ENCODE results near the gene CNTNAP5.

The CNTNAP5 gene

DNA sequence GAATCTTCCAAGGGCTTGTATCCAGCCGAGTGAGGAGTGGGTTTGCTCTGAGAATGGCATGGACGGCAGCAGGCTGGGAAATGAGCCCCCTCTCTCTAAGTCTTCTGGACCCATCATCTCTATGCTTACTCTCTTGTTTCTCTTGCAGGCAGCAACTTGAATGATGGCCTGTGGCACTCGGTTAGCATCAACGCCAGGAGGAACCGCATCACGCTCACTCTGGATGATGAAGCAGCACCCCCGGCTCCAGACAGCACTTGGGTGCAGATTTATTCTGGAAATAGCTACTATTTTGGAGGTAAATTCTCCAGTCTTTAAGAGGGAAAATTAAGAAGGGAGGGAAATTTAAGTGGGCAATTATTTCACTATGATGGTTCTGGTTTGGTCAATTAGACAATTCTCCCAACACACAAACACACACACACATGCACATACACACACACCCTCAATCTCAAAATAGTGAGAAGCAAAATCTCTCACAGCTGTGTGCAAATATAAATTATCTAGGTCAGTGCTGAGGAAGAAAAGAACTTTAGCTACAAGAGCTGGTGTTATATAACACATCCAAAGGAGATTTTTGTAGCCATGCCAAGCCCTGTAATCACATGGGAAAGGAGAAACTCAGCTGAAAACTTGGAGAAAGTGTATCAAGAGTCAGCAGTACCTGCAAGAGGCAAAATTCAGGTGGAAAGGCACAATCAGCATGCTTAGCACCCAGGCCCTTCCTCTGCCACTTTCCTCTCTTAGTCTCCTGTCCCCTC, 499.2 kb downstream of the CNTNAP5 start:
- ChIA-PET CTCF (no interaction called here), POLR2A (no interaction called here)
- DNase-seq (ENCODE audit: extremely low spot score) = no peak
- no peak for TF ChIP-seq CTBP1 (IDR thresholded peaks at IDR 0.05; ENCODE audit: borderline replicate concordance)
- no peak for TF ChIP-seq FOXK2 (IDR thresholded peaks at IDR 0.05)
- TF ChIP-seq NFRKB (IDR thresholded peaks at IDR 0.05) = no peak
- no peak for TF ChIP-seq LEF1 (IDR thresholded peaks at IDR 0.05; ENCODE audit: borderline replicate concordance)
- TF ChIP-seq BHLHE40 (IDR thresholded peaks at IDR 0.05; ENCODE audit: borderline replicate concordance) = no peak

DNA sequence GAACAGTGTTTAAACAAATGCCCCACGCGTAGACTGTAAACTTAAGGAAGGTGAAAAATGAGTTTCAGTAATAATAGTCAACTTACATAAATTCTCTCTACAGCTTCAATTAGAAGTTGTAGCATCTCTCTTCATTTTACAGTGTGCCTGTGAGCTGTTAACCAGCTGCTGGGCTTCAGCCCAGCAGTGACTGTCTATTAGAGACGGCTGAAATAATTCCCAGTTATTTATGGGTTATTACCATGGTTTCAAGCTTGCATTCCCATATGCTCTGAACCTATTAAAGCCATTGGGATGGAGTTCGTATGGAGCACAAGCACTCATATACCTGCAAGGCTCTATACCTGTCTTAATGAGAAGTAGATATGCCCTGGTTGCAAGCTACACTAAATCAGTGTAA, 501.1 kb downstream of the CNTNAP5 start:
- TF ChIP-seq SUZ12 (IDR thresholded peaks at IDR 0.05) (no peak), NFRKB (IDR thresholded peaks at IDR 0.05) (no peak), ELF4 (IDR thresholded peaks at IDR 0.05) (no peak), LEF1 (IDR thresholded peaks at IDR 0.05; ENCODE audit: borderline replicate concordance) (no peak), CTBP1 (IDR thresholded peaks at IDR 0.05; ENCODE audit: borderline replicate concordance) (no peak), FOXK2 (IDR thresholded peaks at IDR 0.05) (no peak), L3MBTL2 (conservative IDR thresholded peaks at IDR 0.05) (no peak), BHLHE40 (IDR thresholded peaks at IDR 0.05; ENCODE audit: borderline replicate concordance) (no peak), FOXA1 (IDR thresholded peaks at IDR 0.05) (no peak), SP1 (IDR thresholded peaks at IDR 0.05) (no peak), TARDBP (IDR thresholded peaks at IDR 0.05) (no peak), FOXM1 (IDR thresholded peaks at IDR 0.05; ENCODE audit: borderline replicate concordance) (no peak), ZNF384 (IDR thresholded peaks at IDR 0.05) (no peak), ARNT (IDR thresholded peaks at IDR 0.05) (no peak), HDGF (IDR thresholded peaks at IDR 0.05; ENCODE audit: borderline replicate concordance) (no peak)
- TF ChIP-seq, protein P1, sequence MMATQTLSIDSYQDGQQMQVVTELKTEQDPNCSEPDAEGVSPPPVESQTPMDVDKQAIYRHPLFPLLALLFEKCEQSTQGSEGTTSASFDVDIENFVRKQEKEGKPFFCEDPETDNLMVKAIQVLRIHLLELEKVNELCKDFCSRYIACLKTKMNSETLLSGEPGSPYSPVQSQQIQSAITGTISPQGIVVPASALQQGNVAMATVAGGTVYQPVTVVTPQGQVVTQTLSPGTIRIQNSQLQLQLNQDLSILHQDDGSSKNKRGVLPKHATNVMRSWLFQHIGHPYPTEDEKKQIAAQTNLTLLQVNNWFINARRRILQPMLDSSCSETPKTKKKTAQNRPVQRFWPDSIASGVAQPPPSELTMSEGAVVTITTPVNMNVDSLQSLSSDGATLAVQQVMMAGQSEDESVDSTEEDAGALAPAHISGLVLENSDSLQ (IDR thresholded peaks at IDR 0.05) = no peak
- ChIA-PET CTCF (no interaction called here), POLR2A (no interaction called here)

GRCh38 chr2:124530203-124530602, 505.1 kb downstream of the CNTNAP5 start:
- POLR2A ChIA-PET = no interaction called here
- CTCF ChIA-PET = no interaction called here
- DNase-seq (ENCODE audit: extremely low spot score) = no peak
- no peak for TF ChIP-seq ELF4 (IDR thresholded peaks at IDR 0.05)
- no peak for TF ChIP-seq BHLHE40 (IDR thresholded peaks at IDR 0.05; ENCODE audit: borderline replicate concordance)

More for the DNA sequence above, 501.1 kb downstream of the CNTNAP5 start:
- no peak for DNase-seq (ENCODE audit: extremely low spot score)

DNA sequence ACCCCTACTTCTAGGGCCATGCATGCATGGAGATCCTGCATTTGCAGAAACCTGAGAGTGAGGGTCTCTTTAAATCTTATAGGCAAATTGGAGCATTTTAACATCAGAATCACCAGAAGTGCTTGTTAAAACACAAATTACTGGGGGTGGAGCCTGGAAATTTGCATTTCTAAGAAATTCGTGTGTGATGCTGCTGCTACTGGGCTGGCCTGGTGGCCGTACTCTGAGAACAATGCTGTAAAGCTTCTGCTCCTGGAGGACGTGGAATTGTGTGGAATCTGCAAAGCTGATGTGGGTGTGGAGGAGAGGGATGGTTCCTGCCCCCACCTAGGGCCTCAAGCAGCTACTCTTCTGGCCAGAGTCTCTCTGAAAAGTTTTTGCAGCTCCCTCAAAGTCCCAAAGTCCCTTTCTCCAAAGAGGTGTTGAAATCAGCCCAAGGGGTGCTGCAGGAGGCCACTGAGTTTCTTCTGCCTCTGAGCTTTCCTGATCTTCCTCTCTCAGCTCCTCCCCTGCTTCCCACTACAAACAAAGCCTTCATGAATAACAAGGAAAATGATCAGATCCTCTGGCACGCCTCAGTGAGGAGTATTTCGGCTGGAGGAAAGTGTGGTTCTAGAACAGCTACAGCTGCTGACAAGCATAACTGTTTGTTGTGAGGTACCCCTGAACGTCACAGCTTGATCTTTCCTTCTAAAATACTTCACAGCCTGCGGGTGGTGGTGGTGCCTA, 508.3 kb downstream of the CNTNAP5 start:
- TF ChIP-seq FOXA1 (IDR thresholded peaks at IDR 0.05) (no peak), ZNF384 (IDR thresholded peaks at IDR 0.05) (no peak), NFRKB (IDR thresholded peaks at IDR 0.05) (no peak), HDGF (IDR thresholded peaks at IDR 0.05; ENCODE audit: borderline replicate concordance) (no peak), FOXK2 (IDR thresholded peaks at IDR 0.05) (no peak), ARNT (IDR thresholded peaks at IDR 0.05) (no peak), FOXM1 (IDR thresholded peaks at IDR 0.05; ENCODE audit: borderline replicate concordance) (no peak)
- TF ChIP-seq, protein P1 (IDR thresholded peaks at IDR 0.05) = no peak
- ChIA-PET POLR2A (no interaction called here), CTCF (interaction anchor here (1.0 kb wide), 1 partner anchor 14 kb away, joined by 3 read pairs; no protein-coding TSS in a partner anchor)
- no peak for DNase-seq (ENCODE audit: extremely low spot score)

DNA sequence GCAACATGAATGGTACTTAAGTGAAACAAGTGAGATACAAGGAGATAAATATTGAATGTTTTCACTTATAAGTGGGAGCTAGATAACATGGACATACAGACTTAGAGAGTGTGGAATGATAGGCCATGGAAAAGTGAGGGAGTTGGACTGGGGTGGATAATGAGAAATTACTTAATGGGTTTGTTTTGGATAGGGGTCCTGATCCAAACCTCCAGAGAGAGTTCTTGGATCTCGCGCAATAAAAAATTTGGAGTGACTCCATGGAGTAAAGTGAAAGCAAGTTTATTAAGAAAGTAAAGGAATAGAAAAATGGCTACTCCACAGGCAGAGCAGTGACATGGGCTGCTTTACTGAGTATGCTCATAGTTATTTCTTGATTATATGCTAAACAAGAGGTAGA, 508.9 kb downstream of the CNTNAP5 start:
- ChIA-PET CTCF (interaction anchor here (1.0 kb wide), 1 partner anchor 14 kb away, joined by 3 read pairs; no protein-coding TSS in a partner anchor), POLR2A (no interaction called here)
- no peak for DNase-seq (ENCODE audit: extremely low spot score)
- TF ChIP-seq SP1 (IDR thresholded peaks at IDR 0.05) = no peak
- TF ChIP-seq ARNT (IDR thresholded peaks at IDR 0.05) = no peak
- no peak for TF ChIP-seq FOXK2 (IDR thresholded peaks at IDR 0.05)
- no peak for TF ChIP-seq LEF1 (IDR thresholded peaks at IDR 0.05; ENCODE audit: borderline replicate concordance)
- TF ChIP-seq, protein P1 (IDR thresholded peaks at IDR 0.05) = no peak
- TF ChIP-seq BHLHE40 (IDR thresholded peaks at IDR 0.05; ENCODE audit: borderline replicate concordance) = no peak
- TF ChIP-seq NFRKB (IDR thresholded peaks at IDR 0.05) = no peak
- TF ChIP-seq SUZ12 (IDR thresholded peaks at IDR 0.05) = no peak
- TF ChIP-seq FOXA1 (IDR thresholded peaks at IDR 0.05) = no peak
- no peak for TF ChIP-seq FOXM1 (IDR thresholded peaks at IDR 0.05; ENCODE audit: borderline replicate concordance)
- TF ChIP-seq CTBP1 (IDR thresholded peaks at IDR 0.05; ENCODE audit: borderline replicate concordance) = no peak
- TF ChIP-seq ELF4 (IDR thresholded peaks at IDR 0.05) = no peak
- no peak for TF ChIP-seq TARDBP (IDR thresholded peaks at IDR 0.05)
- no peak for TF ChIP-seq L3MBTL2 (conservative IDR thresholded peaks at IDR 0.05)
- TF ChIP-seq HDGF (IDR thresholded peaks at IDR 0.05; ENCODE audit: borderline replicate concordance) = no peak
- TF ChIP-seq ZNF384 (IDR thresholded peaks at IDR 0.05) = no peak

- POLR2A ChIA-PET = no interaction called here
- TF ChIP-seq NFRKB (IDR thresholded peaks at IDR 0.05) = no peak
- TF ChIP-seq LEF1 (IDR thresholded peaks at IDR 0.05; ENCODE audit: borderline replicate concordance) = no peak
- no peak for TF ChIP-seq ARNT (IDR thresholded peaks at IDR 0.05)
- TF ChIP-seq HDGF (IDR thresholded peaks at IDR 0.05; ENCODE audit: borderline replicate concordance) = no peak
- TF ChIP-seq FOXK2 (IDR thresholded peaks at IDR 0.05) = no peak
- no peak for TF ChIP-seq L3MBTL2 (conservative IDR thresholded peaks at IDR 0.05)
- TF ChIP-seq CTBP1 (IDR thresholded peaks at IDR 0.05; ENCODE audit: borderline replicate concordance) = no peak
- TF ChIP-seq, protein P1 (IDR thresholded peaks at IDR 0.05) = no peak
- no peak for TF ChIP-seq ZNF384 (IDR thresholded peaks at IDR 0.05)
- no peak for TF ChIP-seq FOXA1 (IDR thresholded peaks at IDR 0.05)
- no peak for TF ChIP-seq TARDBP (IDR thresholded peaks at IDR 0.05)
- TF ChIP-seq ELF4 (IDR thresholded peaks at IDR 0.05) = no peak
- CTCF ChIA-PET = no interaction called here
- no peak for DNase-seq (ENCODE audit: extremely low spot score)
These were observed 510.7 kb downstream of the CNTNAP5 start for GRCh38 chr2:124535816-124536215.

All from HEK293T (cell line).